ENCODE results near the gene ADAT1.

GRCh38 chr16:75555213-75555706 is 67.8 kb downstream of the ADAT1 start:
- TF ChIP-seq, protein P1, sequence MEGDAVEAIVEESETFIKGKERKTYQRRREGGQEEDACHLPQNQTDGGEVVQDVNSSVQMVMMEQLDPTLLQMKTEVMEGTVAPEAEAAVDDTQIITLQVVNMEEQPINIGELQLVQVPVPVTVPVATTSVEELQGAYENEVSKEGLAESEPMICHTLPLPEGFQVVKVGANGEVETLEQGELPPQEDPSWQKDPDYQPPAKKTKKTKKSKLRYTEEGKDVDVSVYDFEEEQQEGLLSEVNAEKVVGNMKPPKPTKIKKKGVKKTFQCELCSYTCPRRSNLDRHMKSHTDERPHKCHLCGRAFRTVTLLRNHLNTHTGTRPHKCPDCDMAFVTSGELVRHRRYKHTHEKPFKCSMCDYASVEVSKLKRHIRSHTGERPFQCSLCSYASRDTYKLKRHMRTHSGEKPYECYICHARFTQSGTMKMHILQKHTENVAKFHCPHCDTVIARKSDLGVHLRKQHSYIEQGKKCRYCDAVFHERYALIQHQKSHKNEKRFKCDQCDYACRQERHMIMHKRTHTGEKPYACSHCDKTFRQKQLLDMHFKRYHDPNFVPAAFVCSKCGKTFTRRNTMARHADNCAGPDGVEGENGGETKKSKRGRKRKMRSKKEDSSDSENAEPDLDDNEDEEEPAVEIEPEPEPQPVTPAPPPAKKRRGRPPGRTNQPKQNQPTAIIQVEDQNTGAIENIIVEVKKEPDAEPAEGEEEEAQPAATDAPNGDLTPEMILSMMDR (IDR thresholded peaks at IDR 0.05) = no peak
- TF ChIP-seq EP300 (IDR thresholded peaks at IDR 0.05) = no peak
